VCaP (cell line): ENCODE measurements around the gene KIR3DL3.
"Not testable (repeated sequence)": the region's sequence is repeated elsewhere in the genome, so short reads cannot be mapped to it uniquely, and the experiment has no call there.

Source experiments
- H3K27ac ChIP-seq: fragments of 450-650 bp; 2 replicates; pipeline ENCODE4 v1.5.1; 2017
- CTCF ChIP-seq: fragments of 450-650 bp; conservative IDR thresholded peaks from 2 replicates; pipeline ENCODE4 v1.5.1; 2017; ENCODE audit warnings: mild to moderate bottlenecking, moderate library complexity

KIR3DL3 gene

GRCh38 chr19:54738715-54739114 lies 14.5 kb downstream of the KIR3DL3 start:
- H3K27ac ChIP-seq = no peak overlapping the region
- TF ChIP-seq CTCF = no peak

DNA sequence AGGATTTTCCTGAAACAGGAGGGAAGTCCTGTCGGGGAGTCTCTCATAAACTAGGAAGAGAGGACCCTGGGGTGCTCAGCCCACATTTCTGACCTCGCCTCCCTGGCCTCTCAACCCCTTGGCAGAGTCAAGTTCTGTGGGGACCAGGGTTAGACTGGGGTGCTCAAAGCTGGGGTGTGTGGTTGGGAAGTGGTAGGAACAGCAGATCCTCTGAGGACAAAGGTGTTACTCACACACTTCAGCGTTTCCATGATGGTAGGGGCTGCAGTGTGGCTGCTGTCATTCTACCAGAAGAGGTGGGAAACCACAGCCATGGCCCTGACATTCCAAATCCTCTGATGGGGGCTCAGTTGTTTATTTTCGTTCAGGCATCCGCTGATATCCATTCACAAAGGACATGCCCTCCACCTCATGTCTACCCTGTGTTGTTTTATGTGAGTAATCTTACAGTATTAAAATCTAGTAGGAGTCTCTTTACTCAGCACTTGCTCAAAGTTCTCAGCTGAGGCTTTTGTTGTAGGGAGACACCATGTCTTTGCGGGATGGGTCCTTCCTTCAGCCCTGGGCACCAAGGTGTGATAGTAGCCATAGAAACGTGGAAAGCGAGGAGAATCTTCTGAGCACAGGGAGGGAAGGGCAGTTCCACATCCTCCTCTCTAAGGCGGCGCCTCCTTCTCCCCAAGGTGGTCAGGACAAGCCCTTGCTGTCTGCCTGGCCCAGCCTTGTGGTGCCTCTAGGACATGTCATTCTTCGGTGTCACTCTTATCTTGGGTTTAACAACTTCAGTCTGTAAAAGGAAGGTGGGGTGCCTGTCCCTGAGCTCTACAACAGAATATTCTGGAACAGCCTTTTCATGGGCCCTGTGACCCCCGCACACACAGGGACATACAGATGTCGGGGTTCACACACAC lies 15.6 kb downstream of the KIR3DL3 start:
- no peak for TF ChIP-seq CTCF
- no peak overlapping the region for H3K27ac ChIP-seq

DNA sequence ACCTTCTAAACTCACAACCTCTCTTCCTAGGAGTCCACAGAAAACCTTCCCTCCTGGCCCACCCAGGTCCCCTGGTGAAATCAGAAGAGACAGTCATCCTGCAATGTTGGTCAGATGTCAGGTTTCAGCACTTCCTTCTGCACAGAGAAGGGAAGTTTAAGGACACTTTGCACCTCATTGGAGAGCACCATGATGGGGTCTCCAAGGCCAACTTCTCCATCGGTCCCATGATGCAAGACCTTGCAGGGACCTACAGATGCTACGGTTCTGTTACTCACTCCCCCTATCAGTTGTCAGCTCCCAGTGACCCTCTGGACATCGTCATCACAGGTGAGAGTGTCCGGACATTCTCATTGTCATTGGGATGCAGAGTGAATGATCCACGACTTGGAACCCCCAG lies 17.7 kb downstream of the KIR3DL3 start:
- H3K27ac ChIP-seq = not testable (repeated sequence)

- not testable (repeated sequence) for H3K27ac ChIP-seq
These were observed 19.8 kb downstream of the KIR3DL3 start for GRCh38 chr19:54744080-54744479.

- H3K27ac ChIP-seq = not testable (repeated sequence)
These were observed 23.5 kb downstream of the KIR3DL3 start for GRCh38 chr19:54747614-54748322.

- peak overlapping the region; percentile 59 for H3K27ac ChIP-seq
These were observed 26.0 kb downstream of the KIR3DL3 start for GRCh38 chr19:54750276-54750675.

DNA sequence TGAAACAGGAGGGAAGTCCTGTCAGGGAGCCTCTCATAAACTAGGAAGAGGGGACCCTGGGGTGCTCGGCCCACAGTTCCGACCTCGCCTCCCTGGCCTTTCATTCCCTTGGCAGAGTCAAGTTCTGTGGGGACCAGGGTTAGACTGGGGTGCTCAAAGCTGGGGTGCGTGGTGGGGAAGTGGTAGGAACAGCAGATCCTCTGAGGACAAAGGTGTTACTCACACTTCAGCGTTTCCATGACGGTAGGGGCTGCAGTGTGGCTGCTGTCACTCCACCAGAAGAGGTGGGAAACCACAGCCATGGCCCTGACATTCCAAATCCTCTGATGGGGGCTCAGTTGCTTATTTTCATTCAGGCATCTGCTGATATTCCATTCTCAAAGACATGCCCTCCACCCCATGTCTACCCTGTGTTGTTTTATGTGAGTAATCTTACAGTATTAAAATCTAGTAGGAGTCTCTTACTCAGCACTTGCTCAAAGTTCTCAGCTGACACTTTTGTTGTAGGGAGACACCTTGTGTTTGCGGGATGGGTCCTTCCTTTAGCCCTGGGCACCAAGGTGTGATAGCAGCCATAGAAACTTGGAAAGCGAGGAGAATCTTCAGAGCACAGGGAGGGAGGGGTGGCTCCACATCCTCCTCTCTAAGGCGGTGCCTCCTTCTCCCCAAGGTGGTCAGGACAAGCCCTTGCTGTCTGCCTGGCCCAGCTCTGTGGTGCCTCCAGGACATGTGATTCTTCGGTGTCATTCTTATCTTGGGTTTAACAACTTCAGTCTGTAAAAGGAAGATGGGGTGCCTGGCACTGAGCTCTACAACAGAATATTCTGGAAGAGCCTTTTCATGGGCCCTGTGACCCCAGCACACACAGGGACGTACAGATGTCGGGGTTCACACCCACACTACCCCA lies 32.2 kb downstream of the KIR3DL3 start:
- not testable (repeated sequence) for H3K27ac ChIP-seq

DNA sequence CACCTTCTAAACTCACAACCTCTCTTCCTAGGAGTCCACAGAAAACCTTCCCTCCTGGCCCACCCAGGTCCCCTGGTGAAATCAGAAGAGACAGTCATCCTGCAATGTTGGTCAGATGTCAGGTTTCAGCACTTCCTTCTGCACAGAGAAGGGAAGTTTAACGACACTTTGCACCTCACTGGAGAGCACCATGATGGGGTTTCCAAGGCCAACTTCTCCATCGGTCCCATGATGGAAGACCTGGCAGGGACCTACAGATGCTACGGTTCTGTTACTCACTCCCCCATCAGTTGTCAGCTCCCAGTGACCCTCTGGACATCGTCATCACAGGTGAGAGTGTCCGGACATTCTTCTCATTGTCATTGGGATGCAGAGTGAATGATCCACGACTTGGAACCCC lies 34.3 kb downstream of the KIR3DL3 start:
- H3K27ac ChIP-seq = not testable (repeated sequence)

DNA sequence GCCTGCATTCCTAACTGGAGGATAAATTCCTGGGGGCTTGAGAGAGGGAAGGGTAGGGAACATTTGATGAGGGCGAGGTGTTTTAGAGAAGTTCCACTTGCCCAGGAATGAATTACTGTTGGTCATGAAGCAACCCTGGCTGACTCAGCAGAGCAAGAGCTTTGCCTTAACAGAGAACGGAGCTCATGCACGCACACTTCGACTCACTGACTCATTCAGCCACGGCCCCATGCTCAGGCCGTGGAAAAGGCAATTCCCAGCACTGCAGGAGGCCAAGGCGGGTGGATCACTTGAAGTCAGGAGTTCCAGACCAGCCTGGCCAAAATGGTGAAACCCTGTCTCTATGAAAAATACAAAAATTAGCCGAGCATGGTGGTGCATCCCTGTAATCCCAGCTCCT lies 40.0 kb downstream of the KIR3DL3 start:
- H3K27ac ChIP-seq = not testable (repeated sequence)

- not testable (repeated sequence) for H3K27ac ChIP-seq
These were observed 42.2 kb downstream of the KIR3DL3 start for GRCh38 chr19:54766464-54766863.

GRCh38 chr19:54769646-54770045 lies 45.4 kb downstream of the KIR3DL3 start, which contains the start of gene KIR2DL1:
TSS of gene KIR2DL1 (plus strand) at chr19:54769793. CDS start at chr19:54769851, 58 bp downstream.
- H3K27ac ChIP-seq = not testable (repeated sequence)

GRCh38 chr19:54770511-54770910 lies 46.3 kb downstream of the KIR3DL3 start:
- H3K27ac ChIP-seq = not testable (repeated sequence)

DNA sequence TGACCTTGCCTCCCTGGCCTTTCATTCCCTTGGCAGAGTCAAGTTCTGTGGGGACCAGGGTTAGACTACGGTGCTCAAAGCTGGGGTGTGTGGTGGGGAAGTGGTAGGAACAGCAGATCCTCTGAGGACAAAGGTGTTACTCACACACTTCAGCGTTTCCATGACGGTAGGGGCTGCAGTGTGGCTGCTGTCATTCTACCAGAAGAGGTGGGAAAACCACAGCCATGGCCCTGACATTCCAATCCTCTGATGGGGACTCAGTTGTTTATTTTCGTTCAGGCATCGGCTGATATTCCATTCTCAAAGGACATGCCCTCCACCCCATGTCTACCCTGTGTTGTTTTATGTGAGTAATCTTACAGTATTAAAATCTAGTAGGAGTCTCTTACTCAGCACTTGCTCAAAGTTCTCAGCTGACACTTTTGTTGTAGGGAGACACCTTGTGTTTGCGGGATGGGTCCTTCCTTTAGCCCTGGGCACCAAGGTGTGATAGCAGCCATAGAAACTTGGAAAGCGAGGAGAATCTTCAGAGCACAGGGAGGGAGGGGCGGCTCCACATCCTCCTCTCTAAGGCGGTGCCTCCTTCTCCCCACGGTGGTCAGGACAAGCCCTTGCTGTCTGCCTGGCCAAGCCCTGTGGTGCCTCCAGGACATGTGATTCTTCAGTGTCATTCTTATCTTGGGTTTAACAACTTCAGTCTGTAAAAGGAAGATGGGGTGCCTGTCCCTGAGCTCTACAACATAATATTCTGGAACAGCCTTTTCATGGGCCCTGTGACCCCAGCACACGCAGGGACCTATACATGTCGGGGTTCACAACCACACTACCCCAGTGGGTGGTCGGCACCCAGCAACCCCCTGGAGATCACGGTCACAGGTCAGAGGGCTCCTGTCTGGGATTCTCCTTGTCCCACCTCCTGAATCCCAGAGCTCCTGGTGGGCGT lies 47.0 kb downstream of the KIR3DL3 start:
- not testable (repeated sequence) for H3K27ac ChIP-seq

DNA sequence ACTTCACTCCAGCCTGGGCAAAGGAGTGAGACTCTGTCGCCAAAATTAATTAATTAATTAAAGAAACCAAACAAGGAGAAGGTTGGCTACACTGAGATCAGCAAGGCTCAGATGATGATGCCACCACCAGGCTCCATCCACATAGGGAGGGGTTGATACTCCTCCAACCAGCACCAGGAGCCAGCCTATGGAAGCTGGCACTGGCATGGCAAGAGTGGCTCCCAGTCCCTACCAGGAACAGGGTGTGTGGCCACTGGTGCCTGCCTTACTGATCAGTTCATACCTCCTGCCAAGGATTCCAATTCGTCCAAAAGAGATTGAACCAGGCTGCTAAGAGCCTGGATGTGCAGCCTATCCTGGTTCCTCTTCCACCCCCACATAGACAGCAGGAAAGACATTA lies 48.4 kb downstream of the KIR3DL3 start:
- not testable (repeated sequence) for H3K27ac ChIP-seq

GRCh38 chr19:54775095-54775815 lies 51.0 kb downstream of the KIR3DL3 start:
- not testable (repeated sequence) for H3K27ac ChIP-seq

- not testable (repeated sequence) for H3K27ac ChIP-seq
These were observed 51.6 kb downstream of the KIR3DL3 start for GRCh38 chr19:54775830-54776229.

DNA sequence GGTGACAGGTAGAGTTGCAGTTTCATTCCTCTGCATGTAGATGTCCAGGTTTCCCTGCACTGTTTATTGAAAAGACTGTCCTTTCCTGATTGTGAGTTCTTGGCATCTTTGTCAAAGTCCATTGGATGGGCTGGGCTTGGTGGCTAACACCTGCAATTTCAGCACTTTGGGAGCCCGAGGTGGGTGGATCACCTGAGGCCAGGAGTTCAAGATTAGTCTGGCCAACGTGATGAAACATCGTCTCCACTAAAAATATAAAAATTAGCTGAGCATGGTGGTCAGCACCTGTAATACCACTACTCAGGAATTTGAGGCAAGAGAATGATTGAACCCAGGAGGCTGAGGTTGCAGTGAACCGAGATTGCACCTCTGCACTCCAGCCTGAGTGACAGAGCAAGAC lies 53.6 kb downstream of the KIR3DL3 start:
- H3K27ac ChIP-seq = not testable (repeated sequence)
